Activated CD4-positive, alpha-beta T cell treated with anti-CD3 and anti-CD28 coated beads, Interleukin-2, Interleukin-4, amounts not matched to agents 100 ng/mL and 50 ng/mL, durations not matched to agents 16 hours and 8 hours (primary cell): ENCODE measurements around the gene GPBP1.
"Not testable (repeated sequence)": the region's sequence is repeated elsewhere in the genome, so short reads cannot be mapped to it uniquely, and the experiment has no call there.

Experiments
- DNase-seq: peaks from one replicate; pipeline ENCODE4 v3.0.0-alpha.2; 2020; ENCODE audit warnings: low spot score

The GPBP1 gene

GRCh38 chr5:57177479-57178156 is 3.8 kb downstream of the GPBP1 start:
- DNase-seq, result no peak

- not testable (repeated sequence) for DNase-seq
Observed at GRCh38 chr5:57178238-57178637, 4.4 kb downstream of the GPBP1 start.

- no peak for DNase-seq
Observed at GRCh38 chr5:57179262-57180200, 5.7 kb downstream of the GPBP1 start.

- no peak for DNase-seq
Observed at GRCh38 chr5:57181154-57181553, 7.3 kb downstream of the GPBP1 start.

- DNase-seq, result no peak
Observed at GRCh38 chr5:57184322-57184721, 10.5 kb downstream of the GPBP1 start.

GRCh38 chr5:57185313-57185712 is 11.5 kb downstream of the GPBP1 start:
- DNase-seq, result no peak

- no peak for DNase-seq
Observed at GRCh38 chr5:57186194-57186593, 12.3 kb downstream of the GPBP1 start.

GRCh38 chr5:57187977-57188376 is 14.1 kb downstream of the GPBP1 start:
- DNase-seq, result not testable (repeated sequence)

- DNase-seq, result no peak
Observed at GRCh38 chr5:57189515-57189914, 15.7 kb downstream of the GPBP1 start.

- no peak for DNase-seq
Observed at GRCh38 chr5:57190593-57190992, 16.7 kb downstream of the GPBP1 start.

GRCh38 chr5:57191163-57191562 is 17.3 kb downstream of the GPBP1 start:
- no peak for DNase-seq

- no peak for DNase-seq
Observed at GRCh38 chr5:57191986-57192385, 18.1 kb downstream of the GPBP1 start.

GRCh38 chr5:57192832-57193231 is 19.0 kb downstream of the GPBP1 start:
- DNase-seq, result not testable (repeated sequence)

GRCh38 chr5:57193757-57194413 is 20.0 kb downstream of the GPBP1 start:
- peak; percentile 31 for DNase-seq

- DNase-seq, result no peak
Observed at GRCh38 chr5:57194653-57195052, 20.8 kb downstream of the GPBP1 start.

- no peak for DNase-seq
Observed at GRCh38 chr5:57195060-57195459, 21.2 kb downstream of the GPBP1 start.

- no peak for DNase-seq
Observed at GRCh38 chr5:57199866-57200265, 26.0 kb downstream of the GPBP1 start.

GRCh38 chr5:57202811-57203210 is 29.0 kb downstream of the GPBP1 start:
- DNase-seq, result no peak

GRCh38 chr5:57207007-57207653 is 33.3 kb downstream of the GPBP1 start:
- DNase-seq, result no peak

- no peak for DNase-seq
Observed at GRCh38 chr5:57207681-57208080, 33.8 kb downstream of the GPBP1 start.

GRCh38 chr5:57209316-57210040 is 35.6 kb downstream of the GPBP1 start:
- DNase-seq, result no peak

- DNase-seq, result no peak
Observed at GRCh38 chr5:57210633-57211032, 36.8 kb downstream of the GPBP1 start.
